HT-29 (cell line): ENCODE data around the gene TBL1X. TPM values are rescaled to one million over a fixed set of nuclear protein-coding genes. Genes with fewer than 3 reads are reported as not detected.
"Not testable (repeated sequence)": the region's sequence is repeated elsewhere in the genome, so short reads cannot be mapped to it uniquely, and the experiment has no call there.

ENCODE experiments used
- DNase-seq: peaks from one replicate; pipeline ENCODE4 v3.0.0-alpha.2; 2015; ENCODE audit warnings: low spot score
- total RNA-seq: library from RNA; depleted of rRNA; stranded (reverse); fragments of >200 nt; shearing (Covaris generic); gene quantifications from 2 replicates; pipeline ENCODE4 v1.2.3, GENCODE V29; 2014

The TBL1X gene
- total RNA-seq, 1 experiment from 2014 or later: 14.1 TPM

DNA sequence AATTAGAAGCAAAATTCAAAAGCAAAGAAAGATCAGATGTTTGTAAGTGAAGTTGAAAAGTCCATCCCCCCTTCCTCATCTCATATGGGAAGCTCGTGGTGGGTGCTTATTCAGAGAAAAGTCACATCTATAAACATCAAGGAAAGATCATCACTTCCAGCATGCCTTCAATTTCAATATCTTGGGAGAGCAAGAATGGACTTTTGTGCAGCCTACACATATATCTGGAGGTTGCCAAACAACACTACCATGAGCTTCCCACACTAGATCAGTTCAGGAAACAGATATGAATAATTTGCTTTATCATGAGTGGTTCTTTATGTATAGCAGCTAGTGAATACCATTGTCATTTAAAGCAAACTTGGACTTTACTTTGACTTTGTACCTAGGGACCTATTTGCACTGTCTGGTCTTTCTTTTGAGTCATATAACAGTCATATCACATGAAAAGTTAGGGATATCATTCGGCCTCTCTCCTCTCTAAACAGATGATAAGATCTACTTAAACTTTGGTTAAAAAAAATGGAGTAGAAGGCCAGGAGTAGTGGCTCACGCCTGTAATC is 5.6 kb upstream of the TBL1X start:
- DNase-seq: no peak

DNA sequence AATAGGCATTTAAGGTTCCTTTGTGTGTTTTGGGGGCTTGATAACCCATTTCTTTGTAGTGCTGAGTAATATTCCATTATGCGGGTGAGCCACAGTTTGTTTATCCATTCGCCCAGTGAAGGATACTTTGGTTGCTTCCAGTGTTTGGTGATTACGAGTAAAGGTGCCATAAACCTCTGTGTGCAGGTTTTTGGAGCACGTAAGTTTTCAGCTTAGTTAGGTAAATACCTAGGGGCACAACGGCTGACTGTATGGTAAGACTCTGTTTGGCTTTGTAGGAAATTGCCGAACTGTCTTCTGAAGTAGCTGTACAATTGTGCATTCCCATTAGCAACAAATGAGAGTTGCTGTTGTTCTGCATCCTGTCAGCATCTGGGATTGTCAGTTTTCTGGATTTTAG is 3.8 kb upstream of the TBL1X start:
- no peak for DNase-seq

DNA sequence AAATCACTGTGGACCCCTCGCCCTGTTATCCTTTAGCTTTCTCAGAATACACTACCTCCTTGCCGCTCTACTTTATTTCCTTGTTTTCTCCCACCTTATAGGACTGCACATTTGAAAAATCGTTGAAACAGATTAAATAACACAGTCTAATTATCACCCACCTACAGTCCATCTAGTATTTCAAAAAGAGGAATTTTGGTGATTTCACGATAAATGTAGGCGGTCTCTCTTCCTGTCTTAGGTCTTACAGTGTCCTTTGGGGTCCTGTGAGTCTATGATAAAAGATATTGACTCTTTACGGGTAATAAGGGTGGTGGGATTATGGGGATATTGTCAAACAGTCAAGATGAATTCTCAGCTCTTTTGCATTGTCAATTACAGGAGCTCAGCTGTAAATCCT is 2.4 kb upstream of the TBL1X start:
- no peak for DNase-seq

DNA sequence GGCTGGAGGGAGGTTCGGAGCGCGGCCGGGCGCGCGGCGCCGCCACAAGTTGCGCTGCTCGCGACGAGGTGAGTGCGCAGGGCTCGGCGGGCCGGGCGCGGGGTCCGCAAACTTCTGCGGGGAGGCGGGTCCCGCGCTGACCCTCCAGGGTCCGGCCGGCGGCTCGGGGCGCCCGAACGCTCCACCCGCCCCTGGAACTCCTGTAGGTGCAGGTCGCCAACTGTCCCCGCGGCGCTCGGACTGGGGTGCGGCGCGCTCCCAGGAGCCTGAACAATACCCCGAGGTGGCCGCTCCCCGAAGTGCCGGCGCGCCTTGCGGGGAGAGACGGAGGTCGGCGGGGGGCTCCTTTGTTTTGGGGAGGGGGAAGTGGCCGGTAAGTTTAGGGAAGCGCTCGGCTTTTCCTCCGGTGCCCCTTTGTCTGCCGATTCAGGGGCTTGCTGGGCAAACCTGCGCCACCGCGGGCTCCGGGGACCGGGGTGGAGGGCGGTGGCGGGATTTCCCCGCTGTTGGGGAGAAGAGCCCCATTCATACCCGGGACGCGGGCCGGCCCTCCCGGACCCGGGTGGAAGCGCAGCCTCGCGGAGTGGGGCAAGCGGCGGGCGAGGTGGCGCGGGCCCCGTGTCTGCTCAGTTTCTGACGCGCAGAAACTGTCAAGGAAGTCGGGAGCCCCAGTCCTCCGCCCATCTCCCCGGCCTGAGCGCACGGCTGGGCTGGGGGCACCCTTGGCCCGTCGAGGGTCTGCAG is 694 bp downstream of the TBL1X start:
- DNase-seq: no peak

DNA sequence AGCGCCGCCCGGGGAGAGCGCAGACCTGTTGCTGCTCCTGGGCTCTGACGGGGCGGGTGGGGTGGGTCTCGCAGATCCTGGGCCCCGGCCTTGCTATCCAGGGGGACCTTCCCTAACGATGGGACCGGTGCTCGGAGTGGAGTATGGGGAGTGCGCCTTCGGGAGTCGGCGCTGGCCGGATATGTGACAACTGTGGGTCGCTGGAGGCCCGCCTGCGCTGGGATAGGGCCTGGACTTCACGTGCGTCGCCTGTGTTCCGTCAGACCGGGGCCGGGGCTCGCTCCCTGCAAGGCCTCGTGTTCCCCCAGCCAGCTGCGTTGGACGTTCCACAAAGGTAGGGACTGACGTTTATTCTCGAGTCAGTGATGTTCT is 1.3 kb downstream of the TBL1X start:
- DNase-seq: no peak

DNA sequence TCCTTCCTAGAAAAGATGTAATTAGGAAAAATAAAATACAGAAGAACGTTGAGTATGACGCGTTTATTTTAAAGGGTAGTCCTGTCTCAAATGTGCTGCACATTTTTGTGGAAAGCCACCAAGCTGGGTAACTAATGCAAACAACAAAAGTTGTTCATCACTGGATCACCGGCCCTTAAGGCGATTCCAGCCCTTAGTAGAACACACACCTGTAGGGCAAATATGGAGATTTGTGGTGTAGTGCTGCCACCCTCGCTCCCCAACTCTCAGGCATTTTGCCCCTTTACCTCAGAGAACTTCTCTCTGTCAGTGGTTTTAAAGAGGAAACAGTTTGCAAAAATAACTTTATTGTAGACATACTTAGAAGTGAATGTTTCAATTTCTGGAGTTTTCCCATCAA is 1.9 kb downstream of the TBL1X start:
- peak; percentile 28 for DNase-seq

DNA sequence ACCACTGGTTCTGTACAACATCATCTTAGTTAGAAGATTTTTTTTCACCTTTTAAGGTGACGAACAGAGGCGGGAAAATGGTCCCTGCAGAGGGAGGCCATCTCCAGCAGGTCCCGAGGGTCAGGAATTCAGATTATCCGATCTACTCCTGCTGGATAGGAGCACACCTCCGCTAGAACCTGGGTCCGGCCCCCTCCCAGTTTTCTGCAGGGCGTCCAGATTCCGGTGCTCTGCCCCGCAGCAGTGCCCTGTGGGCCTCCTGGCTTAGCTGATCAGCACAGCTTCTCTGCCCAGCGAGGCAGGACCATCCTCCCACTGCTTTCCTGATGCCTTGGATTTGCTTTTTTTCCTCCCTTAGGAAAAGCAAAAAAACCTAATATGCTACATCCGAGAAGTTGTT is 2.3 kb downstream of the TBL1X start:
- DNase-seq: no peak

DNA sequence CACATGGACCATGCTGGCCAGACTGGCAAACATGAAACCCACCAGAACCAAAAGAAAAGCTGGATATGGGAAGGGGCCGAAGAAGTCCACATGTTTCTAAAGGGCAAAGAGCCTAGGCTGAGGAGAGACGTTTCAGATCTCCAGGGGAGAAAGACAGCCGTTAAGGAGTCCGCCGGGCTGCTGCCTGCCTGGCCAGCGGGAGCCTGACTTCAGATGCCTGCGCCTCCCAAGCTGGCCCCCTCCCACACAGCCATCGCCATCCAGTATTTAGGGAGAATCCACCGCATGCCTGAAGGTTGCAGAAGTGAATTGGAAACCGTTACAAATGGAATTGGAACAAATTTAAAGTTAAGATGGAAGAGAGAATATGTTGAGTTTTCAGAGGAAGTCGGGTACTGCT is 2.9 kb downstream of the TBL1X start:
- no peak for DNase-seq

DNA sequence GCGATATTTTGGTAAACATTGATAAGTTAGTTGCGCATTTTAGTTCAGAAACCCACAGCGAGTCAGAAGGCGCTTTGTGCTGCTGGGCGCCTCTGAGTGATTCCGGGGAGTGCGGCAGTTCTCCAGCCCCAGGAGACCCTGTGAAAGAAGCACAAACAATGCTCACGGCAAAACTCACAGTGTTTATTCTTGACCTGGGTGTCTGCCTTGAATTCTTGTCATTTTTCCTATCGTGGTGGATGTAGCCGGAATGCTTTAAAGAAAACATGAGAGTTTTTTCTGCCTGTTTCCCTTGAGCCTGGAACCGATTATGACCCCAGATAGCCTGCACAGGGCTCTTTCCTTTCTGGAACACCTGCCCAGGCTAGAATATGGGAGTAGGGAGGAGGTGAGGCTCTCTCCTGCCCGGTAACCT is 6.7 kb downstream of the TBL1X start:
- no peak for DNase-seq

DNA sequence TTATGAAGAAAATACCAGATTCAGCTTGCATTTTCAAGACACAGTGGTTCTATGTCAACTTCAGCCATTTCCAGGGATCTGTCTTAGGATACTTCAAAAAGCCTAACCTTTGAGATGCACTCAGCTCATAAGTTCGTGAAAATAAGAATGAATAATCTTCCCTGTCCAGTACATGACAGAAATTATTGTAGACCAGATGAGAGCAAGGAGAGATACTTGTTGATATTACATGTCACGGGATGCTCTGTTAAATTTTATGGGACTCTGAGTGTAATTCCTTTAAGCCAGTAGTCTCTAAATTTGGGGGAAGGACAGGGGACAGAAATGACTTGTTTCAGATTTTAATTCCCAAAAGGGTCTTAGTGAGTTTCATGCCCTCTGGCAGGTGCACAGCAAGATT is 8.8 kb downstream of the TBL1X start:
- DNase-seq: no peak

DNA sequence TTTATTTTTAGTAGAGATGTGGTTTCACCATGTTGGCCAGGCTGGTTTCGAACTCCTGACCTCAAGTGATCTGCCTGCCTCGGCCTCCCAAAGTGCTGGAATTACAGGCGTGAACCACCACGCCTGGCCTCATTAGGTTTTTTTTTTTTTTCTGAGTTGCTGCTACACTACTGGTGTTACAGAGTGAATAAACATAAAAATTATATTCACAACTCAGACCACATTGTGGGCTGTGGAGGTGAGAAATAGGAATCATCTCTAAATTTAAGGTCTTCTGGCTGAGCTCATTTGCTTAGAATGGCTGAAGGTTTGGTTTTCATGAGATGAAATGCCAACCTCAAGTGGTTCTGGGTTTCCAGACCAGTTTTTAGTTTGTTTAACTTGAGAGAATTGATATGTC is 10.6 kb downstream of the TBL1X start:
- DNase-seq: not testable (repeated sequence)

DNA sequence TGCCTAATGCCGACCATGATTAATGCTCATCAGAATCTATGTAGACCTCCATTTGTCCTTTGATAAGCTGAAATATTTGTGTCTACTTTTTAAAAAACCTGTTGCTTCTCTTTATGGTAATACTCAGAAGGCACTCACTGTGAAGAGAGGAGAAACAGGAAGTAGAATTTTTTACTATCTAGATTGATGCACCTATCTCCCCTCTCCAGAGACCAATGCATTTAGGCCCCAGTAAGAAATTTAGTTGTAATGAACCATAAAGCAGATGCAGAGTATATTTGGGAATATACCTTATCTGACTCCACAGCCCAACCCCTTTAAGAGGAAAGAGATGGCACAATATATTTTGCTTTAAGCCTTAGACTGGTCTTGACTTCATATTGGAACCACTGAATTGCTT is 11.1 kb downstream of the TBL1X start:
- DNase-seq: no peak

DNA sequence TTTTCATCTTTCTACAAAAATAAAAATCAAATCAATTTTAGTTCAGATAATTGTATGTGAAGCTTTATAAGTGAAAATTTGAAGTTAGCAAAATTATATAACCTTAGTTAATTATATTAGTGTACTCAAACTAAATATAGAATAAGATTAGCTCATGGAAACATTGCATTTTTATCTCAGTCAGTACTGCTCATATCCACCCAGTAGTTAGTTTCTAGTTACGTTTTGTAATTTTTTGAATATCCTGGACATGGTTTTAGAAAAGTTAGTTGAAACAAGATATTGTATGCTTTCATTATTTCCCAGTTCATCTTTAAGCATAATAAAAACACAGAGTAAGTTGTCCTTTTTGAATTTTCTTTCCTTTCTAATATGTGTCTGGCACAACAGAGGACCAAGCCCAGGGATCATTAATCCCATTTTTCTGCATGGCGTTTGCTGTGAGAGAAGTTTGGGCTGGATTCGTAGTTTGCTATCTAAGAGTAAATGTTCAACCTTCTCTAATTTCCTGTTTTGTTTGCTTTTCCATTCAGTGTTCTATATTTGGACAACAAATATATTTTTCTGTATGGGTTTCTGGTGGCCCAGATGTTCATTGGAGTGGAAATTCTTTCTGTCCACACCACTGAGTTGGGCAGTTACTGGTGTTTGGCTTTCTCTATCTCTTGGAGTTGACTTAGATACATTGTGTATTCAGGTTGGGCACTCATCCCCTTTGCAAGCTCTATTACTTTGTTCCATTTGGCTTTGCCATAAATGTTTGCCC is 12.1 kb downstream of the TBL1X start:
- no peak for DNase-seq

DNA sequence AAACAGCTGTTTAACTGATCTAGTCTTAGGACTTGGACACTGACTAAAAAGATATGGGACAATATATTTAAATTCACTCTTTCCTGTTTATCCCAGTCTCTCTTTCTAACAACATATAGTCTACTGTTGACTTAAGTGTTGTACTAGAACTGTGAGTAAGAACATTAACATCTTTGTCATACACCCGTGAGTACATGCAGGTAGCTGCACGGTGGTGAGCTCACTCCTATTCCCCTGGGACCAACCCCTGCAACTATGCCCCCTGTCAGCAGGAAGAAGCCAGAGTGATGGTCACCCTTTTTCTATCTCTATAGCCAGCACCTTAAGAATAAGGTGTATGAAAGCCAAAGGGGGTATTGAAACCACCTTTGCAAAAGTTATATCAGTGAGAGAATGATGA is 17.6 kb downstream of the TBL1X start:
- no peak for DNase-seq

DNA sequence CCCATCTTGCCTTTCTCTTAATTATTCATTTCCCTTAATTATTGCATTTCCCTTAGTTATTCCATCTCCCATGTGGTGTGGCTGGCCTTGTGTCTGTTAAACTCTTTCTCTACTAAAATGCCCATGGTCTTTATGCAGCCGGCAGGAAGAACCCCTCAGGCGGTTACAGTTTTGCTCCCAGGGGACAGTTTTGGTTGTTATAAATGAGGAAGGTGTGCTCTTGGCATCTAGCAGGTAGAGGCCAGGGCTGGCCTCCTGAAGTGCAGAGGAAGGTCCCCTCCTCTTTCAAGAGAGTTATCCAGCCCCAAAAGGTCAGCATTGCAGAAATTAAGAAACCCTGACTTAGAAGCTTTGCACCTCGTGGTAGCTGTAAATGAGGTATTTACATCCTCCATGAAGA is 18.0 kb downstream of the TBL1X start:
- DNase-seq: no peak

DNA sequence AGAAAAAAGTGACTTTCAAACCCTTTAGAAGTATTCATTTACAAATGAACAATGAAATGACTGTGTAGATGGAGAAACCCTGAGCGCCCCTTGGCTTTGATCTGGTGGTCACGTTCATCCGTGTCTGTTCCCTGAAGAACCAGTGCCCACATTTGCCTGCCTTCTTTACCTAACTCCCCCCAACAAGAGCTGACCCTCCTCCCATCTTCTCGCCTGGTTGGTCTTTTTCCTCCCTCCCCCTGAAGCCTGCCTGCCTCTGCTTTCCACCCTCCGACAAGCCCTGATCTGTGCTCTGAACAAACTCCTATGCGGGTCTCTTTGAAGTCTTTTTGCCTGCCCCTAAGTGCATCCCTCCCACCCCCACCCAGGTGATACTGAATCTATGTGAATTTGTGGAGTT is 18.5 kb downstream of the TBL1X start:
- no peak for DNase-seq

DNA sequence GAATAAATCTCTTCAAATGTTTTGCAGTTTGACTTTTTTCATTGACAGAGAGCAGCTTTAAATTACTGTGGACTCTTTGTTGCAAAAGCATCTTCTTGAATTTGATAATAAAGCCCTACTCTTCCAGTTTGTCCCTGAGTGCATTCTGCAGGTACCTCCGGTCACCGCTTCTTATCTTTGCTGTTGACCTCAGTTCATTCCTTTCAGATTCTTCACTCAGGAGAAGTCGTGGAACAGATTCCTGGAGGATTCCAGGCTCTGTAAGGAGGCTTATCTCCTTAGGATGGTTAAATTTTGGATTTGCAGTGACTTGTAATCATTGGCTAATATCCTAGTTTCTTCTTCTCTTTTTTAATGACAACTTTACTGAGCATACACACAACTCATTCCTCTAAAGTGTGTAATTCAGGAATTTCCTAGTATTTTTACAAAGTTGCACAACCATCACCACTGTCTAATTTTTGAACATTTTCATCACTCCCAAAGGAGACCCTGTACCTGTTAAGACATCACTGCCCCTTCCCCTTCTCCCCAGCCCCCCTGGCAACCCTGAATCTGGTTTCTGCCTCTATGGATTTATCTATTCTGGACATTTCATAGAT is 22.0 kb downstream of the TBL1X start:
- DNase-seq: no peak

DNA sequence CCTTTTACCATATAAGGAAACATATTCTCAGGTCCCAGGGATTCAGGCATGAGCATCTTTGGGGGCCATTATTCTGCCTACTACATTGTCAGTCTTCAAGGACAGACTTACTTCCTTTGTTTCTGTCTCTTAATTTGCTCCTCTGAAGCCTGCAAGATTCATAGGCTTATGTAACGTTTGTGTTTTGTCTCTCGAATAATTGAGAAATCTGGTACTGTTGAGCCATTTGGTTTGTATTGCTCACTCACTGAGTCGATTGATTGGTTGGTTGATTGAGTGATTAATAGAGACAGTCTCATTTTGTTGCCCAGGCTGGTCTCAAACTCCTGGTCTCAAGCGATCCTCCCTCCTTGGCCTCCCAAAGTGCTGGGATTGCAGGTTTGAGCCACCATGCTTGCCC is 23.7 kb downstream of the TBL1X start:
- no peak for DNase-seq

DNA sequence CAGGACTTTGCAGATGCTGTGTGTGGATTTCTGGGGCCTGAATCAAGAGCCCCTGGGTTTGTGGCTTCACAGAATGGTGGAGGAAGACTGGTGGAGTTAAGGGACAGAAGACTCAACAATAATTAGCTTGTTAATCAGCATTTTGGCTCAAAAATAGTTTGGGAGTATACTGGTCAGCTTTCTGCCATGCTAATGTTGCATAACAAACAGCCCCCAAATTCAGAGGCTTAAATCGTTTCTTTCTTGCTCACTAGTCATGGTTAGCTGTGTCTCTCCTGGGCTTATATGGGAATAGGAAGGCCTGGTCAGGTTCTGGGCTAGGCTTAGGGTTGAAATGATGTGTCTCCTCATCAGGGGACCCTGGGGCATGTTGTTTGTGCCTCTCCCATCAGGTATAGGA is 24.4 kb downstream of the TBL1X start:
- DNase-seq: no peak

DNA sequence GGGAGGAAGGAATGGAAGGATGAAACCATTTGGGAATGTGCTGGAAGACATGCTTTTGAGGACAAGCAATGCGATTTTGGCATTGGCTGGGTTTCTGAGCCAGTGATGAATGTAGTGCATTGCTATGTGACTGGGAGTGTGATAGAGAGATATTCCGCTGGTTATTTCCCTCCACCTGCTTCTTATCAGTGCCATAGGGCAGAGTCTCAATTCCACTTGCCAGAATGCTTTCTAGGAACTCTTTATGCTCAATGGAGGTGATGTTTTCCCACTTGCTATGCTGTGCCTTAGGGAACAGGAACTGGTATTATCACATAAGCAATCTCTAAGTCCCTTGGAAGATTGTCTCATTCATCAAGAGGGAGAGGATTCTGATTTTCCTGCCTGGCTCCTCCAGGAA is 28.0 kb downstream of the TBL1X start:
- no peak for DNase-seq

DNA sequence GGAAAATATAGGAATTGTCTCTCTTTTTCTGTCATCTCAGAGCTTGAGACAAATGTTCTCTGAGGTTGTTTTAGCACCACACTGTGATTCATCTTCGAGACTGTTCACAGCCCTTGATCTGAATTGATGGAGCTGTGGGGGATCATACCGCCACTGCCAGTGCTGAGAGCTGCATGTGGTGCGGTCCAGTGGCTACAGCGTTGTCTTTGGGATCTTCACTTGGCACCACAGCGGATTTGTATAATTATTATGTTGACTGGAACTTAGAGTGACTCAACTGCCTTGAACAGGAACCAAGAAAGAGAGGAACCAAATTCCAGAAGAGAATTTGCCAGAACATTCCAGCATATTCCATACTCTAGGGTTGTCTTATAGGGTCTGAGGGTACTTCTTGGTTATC is 29.1 kb downstream of the TBL1X start:
- DNase-seq: no peak

DNA sequence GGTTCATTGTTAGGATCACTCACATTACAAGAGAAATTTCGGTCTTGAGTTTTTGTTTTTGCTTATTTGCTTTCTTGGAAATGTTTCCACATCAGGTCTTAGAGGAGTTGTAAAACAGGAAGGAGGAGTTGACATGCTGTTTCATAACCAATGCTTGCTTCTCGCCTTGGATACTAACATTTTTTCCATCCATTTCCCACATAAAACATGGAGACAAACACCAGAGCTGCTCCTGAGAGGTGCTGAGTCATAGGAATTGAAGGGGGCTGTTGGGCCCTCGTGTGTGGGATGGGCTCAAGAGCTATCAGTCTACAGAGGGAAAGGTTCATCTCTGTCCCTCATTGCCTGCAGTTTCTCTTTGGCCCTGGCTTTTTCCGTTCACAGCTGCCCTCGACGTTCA is 29.9 kb downstream of the TBL1X start:
- no peak for DNase-seq

DNA sequence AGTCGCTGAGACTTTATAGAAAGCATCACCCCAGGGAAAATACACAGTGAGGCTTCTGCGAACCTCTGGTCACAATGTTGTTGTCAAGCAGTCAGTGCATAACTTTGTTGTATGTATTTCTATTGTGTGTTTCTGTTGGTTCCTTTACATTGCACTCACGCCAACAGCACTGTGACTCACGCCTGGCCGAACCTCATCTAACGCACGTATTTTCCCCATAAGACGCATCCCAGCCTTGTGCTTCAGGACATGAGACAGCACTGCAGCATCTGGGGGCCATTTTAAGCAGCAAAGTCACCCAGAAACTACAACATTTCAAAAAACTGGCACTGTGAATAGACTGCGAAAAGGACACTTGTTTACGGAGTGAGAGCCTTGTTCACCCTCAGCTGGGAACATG is 30.6 kb downstream of the TBL1X start:
- DNase-seq: no peak
